ENCODE measurements around the gene HEBP2. TPM values are rescaled to one million over a fixed set of nuclear protein-coding genes. Genes with fewer than 3 reads are reported as not detected.

HEBP2 gene
- total RNA-seq, 1 donor from 2014 or later = 53.0 TPM

- DNase-seq = no peak
- Mint-ChIP-seq H3K27ac (ENCODE audit: unreplicated experiment) (no peak overlapping the region), H3K9me3 (ENCODE audit: unreplicated experiment) (peaks cover 3% of the 10 kb centered on the region), H3K4me1 (ENCODE audit: low read depth, unreplicated experiment) (peaks cover 31% of the 10 kb centered on the region), H3K36me3 (ENCODE audit: unreplicated experiment) (no peaks in the 10 kb centered on the region), H3K27me3 (ENCODE audit: unreplicated experiment) (peaks cover 9% of the 10 kb centered on the region), H3K4me3 (ENCODE audit: unreplicated experiment) (no peak overlapping the region)
- TF ChIP-seq CTCF (IDR thresholded peaks at IDR 0.05; ENCODE audit: partially characterized antibody, unreplicated experiment) = no peak
These were observed 23.7 kb downstream of the HEBP2 start for GRCh38 chr6:138427701-138428100.

GRCh38 chr6:138428944-138429598 lies 25.0 kb downstream of the HEBP2 start:
- Mint-ChIP-seq H3K9me3 (ENCODE audit: unreplicated experiment) (peaks cover 3% of the 10 kb centered on the region), H3K27me3 (ENCODE audit: unreplicated experiment) (peaks cover 9% of the 10 kb centered on the region), H3K4me1 (ENCODE audit: low read depth, unreplicated experiment) (peaks cover 32% of the 10 kb centered on the region), H3K27ac (ENCODE audit: unreplicated experiment) (no peak overlapping the region), H3K4me3 (ENCODE audit: unreplicated experiment) (peak overlapping the region; percentile 15), H3K36me3 (ENCODE audit: unreplicated experiment) (no peaks in the 10 kb centered on the region)
- no peak for DNase-seq
- peak; percentile 51 for TF ChIP-seq CTCF (IDR thresholded peaks at IDR 0.05; ENCODE audit: partially characterized antibody, unreplicated experiment)

GRCh38 chr6:138429761-138430160 lies 25.7 kb downstream of the HEBP2 start:
- H3K4me3 Mint-ChIP-seq (ENCODE audit: unreplicated experiment) = no peak overlapping the region
- peaks cover 32% of the 10 kb centered on the region for H3K4me1 Mint-ChIP-seq (ENCODE audit: low read depth, unreplicated experiment)
- no peak for TF ChIP-seq CTCF (IDR thresholded peaks at IDR 0.05; ENCODE audit: partially characterized antibody, unreplicated experiment)
- H3K27me3 Mint-ChIP-seq (ENCODE audit: unreplicated experiment) = peaks cover 9% of the 10 kb centered on the region
- no peak for DNase-seq
- peak overlapping the region; percentile 1 for H3K27ac Mint-ChIP-seq (ENCODE audit: unreplicated experiment)
- H3K9me3 Mint-ChIP-seq (ENCODE audit: unreplicated experiment) = peaks cover 3% of the 10 kb centered on the region
- no peaks in the 10 kb centered on the region for H3K36me3 Mint-ChIP-seq (ENCODE audit: unreplicated experiment)

- Mint-ChIP-seq H3K4me1 (ENCODE audit: low read depth, unreplicated experiment) (peaks cover 32% of the 10 kb centered on the region), H3K9me3 (ENCODE audit: unreplicated experiment) (peaks cover 3% of the 10 kb centered on the region), H3K4me3 (ENCODE audit: unreplicated experiment) (peak overlapping the region; percentile 25), H3K36me3 (ENCODE audit: unreplicated experiment) (no peaks in the 10 kb centered on the region), H3K27ac (ENCODE audit: unreplicated experiment) (peak overlapping the region; percentile 70), H3K27me3 (ENCODE audit: unreplicated experiment) (peaks cover 9% of the 10 kb centered on the region)
- TF ChIP-seq CTCF (IDR thresholded peaks at IDR 0.05; ENCODE audit: partially characterized antibody, unreplicated experiment) = no peak
- DNase-seq = no peak
These were observed 26.5 kb downstream of the HEBP2 start for GRCh38 chr6:138430361-138431145.
